HG02973 (cell line): ENCODE data around the gene FANCM.
"Not testable (repeated sequence)": the region's sequence is repeated elsewhere in the genome, so short reads cannot be mapped to it uniquely, and the experiment has no call there.

Experiments
- ATAC-seq: cut with Tn5 transposase; IDR thresholded peaks from one replicate; pipeline ENCODE4 v1.9.1; 2021; ENCODE audit warnings: moderate library complexity; ENCODE audit not compliant: unreplicated experiment

The FANCM gene

DNA sequence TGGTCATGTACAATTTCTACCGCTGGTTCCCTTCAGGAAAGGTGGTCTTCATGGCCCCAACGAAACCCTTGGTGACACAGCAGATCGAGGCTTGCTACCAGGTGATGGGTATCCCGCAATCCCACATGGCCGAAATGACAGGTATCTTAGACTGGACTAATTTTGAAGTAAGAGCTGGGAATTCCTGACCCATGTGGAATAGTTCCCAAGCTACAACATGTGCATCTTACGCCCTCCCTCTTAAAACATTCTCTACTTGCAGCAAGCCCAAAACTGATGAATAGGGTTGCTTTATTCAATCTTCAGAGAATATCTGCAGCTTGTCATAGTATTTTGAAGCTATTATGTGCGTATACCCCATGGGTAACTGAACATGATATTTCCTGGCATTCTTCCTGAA, 669 bp downstream of the FANCM start:
- no peak for ATAC-seq

GRCh38 chr14:45140661-45141187, 5.0 kb downstream of the FANCM start:
- ATAC-seq = no peak

- not testable (repeated sequence) for ATAC-seq
Observed at GRCh38 chr14:45142083-45142482, 6.4 kb downstream of the FANCM start.

- no peak for ATAC-seq
Observed at GRCh38 chr14:45144658-45145057, 8.9 kb downstream of the FANCM start.

- peak; percentile 47 for ATAC-seq
Observed at GRCh38 chr14:45145214-45145613, 9.5 kb downstream of the FANCM start.

DNA sequence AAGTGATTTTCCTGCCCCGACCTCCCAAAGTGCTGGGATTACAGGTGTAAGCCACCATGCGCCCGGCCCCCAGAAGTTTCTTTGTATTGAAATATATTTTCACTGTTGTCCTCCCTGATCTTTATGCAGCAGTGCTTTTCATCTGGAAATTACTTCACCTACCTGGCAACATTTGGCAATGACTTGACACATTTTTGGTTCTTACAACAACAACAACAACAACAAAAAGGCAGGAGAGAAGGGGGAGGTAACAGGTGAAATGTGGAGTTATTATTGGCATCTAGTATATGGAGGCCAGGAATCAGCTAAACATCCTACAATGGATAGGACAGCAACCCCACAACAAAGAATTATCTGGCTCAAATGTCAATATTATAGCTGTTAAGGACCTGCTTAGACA, 13.9 kb downstream of the FANCM start:
- ATAC-seq = no peak

- no peak for ATAC-seq
Observed at GRCh38 chr14:45150386-45150890, 14.7 kb downstream of the FANCM start.

GRCh38 chr14:45156067-45156466, 20.3 kb downstream of the FANCM start:
- ATAC-seq = no peak

DNA sequence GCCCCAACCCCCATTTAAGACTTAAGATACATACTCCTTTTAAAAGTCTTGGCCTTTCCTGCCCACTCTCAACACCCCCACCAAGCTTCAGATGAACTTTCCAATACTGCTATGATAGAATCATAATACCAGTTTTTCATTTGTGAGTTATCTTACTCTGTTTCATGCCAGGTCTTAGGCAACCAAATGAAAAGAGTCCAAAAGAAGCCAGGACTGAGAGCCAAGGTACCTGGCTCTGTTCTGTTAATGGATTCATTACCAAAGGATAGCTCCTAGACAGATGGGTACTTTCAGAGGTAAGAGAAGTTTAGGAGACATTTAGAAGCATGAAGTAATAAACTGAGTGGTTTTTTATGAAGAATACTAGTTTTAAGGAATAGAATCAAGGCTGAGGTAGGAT, 34.2 kb downstream of the FANCM start:
- no peak for ATAC-seq

GRCh38 chr14:45177076-45177475, 41.3 kb downstream of the FANCM start:
- ATAC-seq = no peak

DNA sequence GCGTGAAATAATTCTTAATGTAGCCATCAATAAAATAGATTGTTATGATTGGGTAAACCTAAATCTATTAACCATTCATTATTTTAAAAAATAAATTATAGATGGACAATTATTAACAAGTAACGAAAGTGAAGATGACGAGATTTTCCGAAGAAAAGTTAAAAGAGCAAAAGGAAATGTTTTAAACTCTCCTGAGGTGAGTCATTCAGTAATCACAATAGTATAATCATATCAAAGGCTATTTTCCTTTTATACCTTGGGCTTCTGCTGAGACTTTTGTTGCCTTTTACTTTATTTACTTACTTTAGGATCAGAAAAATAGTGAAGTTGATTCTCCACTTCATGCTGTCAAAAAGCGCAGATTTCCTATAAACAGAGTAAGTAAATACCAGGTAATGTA, 45.6 kb downstream of the FANCM start:
- no peak for ATAC-seq

GRCh38 chr14:45181806-45182205, 46.1 kb downstream of the FANCM start:
- ATAC-seq = no peak

GRCh38 chr14:45185100-45185814, 49.5 kb downstream of the FANCM start:
- no peak for ATAC-seq

GRCh38 chr14:45194964-45195363, 59.2 kb downstream of the FANCM start:
- no peak for ATAC-seq

DNA sequence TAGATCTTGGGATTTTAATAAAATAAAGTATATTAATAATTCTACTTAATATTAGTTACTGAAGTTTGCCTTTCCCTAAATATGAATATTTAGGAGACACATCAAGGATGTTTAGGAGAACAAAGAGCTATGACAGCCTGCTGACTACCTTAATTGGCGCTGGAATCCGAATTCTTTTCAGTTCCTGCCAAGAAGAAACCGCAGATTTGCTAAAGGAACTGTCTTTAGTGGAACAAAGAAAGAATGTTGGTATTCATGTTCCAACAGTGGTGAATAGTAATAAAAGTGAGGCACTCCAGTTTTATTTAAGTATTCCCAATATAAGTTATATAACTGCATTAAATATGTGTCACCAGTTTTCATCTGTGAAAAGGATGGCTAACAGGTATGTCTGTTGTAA, 62.8 kb downstream of the FANCM start:
- ATAC-seq = no peak

GRCh38 chr14:45199230-45199629, 63.5 kb downstream of the FANCM start:
- no peak for ATAC-seq

- ATAC-seq = peak; percentile 73
Observed at GRCh38 chr14:45201905-45202304, 66.2 kb downstream of the FANCM start.

DNA sequence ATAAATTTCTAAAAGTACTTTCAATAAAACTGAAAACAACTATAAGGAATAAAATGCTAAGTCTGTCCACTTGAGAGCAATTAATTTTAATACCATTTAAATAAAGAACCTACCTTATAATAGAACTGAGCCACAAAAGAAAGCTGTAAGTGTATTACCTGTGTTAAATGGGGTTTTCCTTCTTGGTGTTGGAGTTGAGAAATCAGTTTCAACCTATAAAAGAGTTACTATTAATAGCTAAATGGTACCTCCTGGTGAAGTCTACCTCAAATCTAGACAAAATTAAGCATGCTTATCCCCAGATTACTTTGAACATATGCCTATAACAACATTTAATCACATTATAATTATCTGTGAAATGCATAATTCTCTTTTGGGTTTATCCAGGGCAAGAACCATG, 68.5 kb downstream of the FANCM start:
- ATAC-seq = no peak

- ATAC-seq = no peak
Observed at GRCh38 chr14:45210159-45210558, 74.4 kb downstream of the FANCM start.

DNA sequence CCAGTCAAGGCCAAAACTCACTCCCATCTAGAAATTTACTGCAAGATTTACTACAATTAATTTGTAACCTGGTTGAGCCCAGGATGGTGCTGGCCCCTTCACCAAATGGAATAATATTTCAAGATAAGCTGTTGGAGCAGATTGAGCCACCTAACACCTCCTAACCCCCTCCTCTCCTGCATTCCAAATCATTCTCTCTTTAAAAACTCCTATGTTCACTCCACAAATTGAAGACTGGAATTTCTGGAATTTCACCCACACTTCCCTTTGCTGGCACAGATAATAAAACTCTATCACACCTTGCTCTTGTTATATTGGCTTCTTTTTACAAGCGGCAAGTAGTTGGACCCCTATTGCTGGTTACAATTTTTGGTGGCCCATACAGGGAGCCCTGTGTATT, 75.6 kb downstream of the FANCM start:
- ATAC-seq = no peak

DNA sequence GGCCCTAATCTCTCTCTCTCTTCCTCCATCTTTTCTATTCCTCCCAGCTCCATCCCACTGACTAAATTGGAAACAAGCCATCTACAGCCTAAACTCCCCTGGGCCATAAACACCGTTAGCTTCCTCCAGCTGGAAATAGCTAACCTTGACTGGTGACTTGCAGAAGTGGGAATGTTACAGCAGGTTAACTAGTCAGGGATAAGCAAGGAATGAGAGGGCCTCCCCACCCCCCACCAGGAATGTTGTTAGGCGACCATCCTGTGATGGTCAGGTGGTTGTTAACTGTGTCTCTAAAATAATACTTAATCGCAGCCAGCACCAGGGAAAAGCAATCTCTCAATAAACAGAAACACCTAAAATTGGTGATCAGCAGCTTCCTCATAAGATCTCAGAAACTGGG, 76.5 kb downstream of the FANCM start:
- ATAC-seq = no peak

- ATAC-seq = not testable (repeated sequence)
Observed at GRCh38 chr14:45213716-45214115, 78.0 kb downstream of the FANCM start.

- ATAC-seq = not testable (repeated sequence)
Observed at GRCh38 chr14:45214341-45214740, 78.6 kb downstream of the FANCM start.
